Stomach (tissue), 4 donors: ENCODE measurements around the gene RALY.

Experiments
- CTCF ChIP-seq, 7 experiments: fragments of 450-650 bp in 4 of 7; fragments of 200-600 bp in 3 of 7; sonication (generic) in 3 of 7; IDR thresholded peaks; one replicate each; pipeline ENCODE4 v1.5.1; 2016 to 2019; ENCODE audit warnings: antibody characterized with exemption in 7 of 7, control low read depth in 2 of 7, mild to moderate bottlenecking in 1 of 7
- EP300 ChIP-seq: sonication (generic); formaldehyde crosslinking; IDR thresholded peaks from one replicate; pipeline ENCODE4 v1.6.1; 2017; ENCODE audit warnings: antibody characterized with exemption
- POLR2A ChIP-seq, 4 donors: fragments of 450-650 bp; IDR thresholded peaks; one replicate each; pipeline ENCODE4 v1.6.1; 2016; ENCODE audit warnings: antibody characterized with exemption in 4 of 4, control low read depth in 2 of 4, mild to moderate bottlenecking in 1 of 4, moderate library complexity in 1 of 4

DNA sequence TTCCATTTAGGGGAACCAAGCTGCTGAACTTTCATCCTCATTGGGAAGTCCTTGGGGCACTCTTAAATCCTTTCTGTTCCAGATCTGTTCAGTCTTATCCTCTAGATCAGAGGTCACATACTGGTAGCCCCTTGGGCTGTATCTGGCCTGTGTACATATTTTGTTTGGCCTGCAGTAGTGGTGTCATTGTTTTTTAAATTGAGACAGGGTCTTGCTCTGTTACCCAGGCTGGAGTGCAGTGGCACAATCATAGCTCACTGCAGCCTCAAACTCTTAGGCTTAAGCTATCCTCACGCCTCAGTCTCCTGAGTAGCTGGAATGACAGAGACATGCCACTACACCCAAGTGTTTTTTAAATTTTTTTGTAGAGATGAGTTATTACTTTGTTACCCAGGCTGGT lies 14.8 kb downstream of the RALY start:
- no peak for TF ChIP-seq POLR2A (IDR thresholded peaks at IDR 0.05)
- no peak for TF ChIP-seq EP300
- no peak for TF ChIP-seq CTCF (IDR thresholded peaks at IDR 0.05)
